ENCODE measurements around the gene SOWAHC. TPM values are rescaled to one million over a fixed set of nuclear protein-coding genes. Genes with fewer than 3 reads are reported as not detected.
A peak's percentile ranks its signal among the peaks of the same experiment; 100 is the strongest.

SOWAHC gene
- total and polyA plus RNA-seq, 2 of the 13 experiments (the other 11 are each of a cell fraction or from before 2014, with no cell fraction given) = 21.2 to 22.5 TPM

DNA sequence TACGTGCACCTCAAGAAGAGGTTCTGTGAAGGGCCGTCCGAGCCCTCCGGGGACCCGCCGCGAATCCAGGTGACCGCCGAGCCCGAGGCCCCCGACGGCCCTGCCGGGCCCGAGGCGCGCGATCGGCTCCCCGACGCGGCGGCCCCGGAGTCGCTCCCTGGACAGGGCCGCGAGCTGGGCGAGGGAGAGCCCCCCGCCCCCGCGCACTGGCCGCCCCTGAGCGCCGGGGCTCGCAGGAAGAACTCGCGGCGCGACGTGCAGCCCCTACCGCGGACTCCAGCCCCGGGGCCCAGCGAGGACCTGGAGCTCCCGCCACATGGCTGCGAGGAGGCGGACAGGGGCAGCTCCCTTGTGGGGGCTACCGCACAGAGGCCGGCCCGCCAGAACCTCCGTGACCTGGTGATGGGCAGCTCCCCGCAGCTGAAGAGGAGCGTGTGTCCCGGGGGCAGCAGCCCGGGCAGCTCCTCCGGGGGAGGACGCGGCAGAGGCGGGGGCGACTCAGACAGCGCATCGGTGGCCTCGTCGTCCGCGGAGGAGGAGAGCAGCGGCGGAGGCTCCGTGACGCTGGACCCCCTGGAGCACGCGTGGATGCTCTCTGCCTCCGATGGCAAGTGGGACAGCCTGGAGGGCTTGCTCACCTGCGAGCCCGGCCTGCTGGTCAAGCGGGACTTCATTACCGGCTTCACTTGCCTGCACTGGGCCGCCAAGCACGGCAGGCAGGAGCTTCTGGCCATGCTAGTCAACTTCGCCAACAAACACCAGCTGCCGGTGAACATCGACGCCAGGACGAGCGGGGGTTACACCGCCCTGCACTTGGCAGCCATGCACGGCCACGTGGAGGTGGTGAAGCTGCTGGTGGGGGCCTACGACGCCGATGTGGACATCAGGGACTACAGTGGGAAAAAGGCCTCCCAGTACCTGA is 812 bp downstream of the SOWAHC start (continued):
- TF ChIP-seq HMG20A (CRISPR knock-in tag; IDR thresholded peaks at IDR 0.05; ENCODE audit: borderline replicate concordance) = no peak
- peak; percentile 53; the same call in 1 of the 2 replicates for TF ChIP-seq SP4 (CRISPR knock-in tag; IDR thresholded peaks at IDR 0.05)
- no peak for TF ChIP-seq ASH2L (IDR thresholded peaks at IDR 0.05; ENCODE audit: insufficient read length, low read depth, low read length)
- TF ChIP-seq, protein P1, sequence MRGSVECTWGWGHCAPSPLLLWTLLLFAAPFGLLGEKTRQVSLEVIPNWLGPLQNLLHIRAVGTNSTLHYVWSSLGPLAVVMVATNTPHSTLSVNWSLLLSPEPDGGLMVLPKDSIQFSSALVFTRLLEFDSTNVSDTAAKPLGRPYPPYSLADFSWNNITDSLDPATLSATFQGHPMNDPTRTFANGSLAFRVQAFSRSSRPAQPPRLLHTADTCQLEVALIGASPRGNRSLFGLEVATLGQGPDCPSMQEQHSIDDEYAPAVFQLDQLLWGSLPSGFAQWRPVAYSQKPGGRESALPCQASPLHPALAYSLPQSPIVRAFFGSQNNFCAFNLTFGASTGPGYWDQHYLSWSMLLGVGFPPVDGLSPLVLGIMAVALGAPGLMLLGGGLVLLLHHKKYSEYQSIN (CRISPR knock-in tag; IDR thresholded peaks at IDR 0.05; ENCODE audit: borderline replicate concordance) = peak; percentile 31; the same call in 1 of the 2 replicates
- TF ChIP-seq, protein P2, sequence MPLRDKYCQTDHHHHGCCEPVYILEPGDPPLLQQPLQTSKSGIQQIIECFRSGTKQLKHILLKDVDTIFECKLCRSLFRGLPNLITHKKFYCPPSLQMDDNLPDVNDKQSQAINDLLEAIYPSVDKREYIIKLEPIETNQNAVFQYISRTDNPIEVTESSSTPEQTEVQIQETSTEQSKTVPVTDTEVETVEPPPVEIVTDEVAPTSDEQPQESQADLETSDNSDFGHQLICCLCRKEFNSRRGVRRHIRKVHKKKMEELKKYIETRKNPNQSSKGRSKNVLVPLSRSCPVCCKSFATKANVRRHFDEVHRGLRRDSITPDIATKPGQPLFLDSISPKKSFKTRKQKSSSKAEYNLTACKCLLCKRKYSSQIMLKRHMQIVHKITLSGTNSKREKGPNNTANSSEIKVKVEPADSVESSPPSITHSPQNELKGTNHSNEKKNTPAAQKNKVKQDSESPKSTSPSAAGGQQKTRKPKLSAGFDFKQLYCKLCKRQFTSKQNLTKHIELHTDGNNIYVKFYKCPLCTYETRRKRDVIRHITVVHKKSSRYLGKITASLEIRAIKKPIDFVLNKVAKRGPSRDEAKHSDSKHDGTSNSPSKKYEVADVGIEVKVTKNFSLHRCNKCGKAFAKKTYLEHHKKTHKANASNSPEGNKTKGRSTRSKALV (CRISPR knock-in tag; IDR thresholded peaks at IDR 0.05) = no peak
- TF ChIP-seq ZFYVE20 (CRISPR knock-in tag; IDR thresholded peaks at IDR 0.05; ENCODE audit: borderline replicate concordance, low read depth) = 0 out of 2 replicates have a peak, but pooled peaks have one; percentile 16
- TF ChIP-seq ATAD3A (CRISPR knock-in tag; IDR thresholded peaks at IDR 0.05) = no peak
- TF ChIP-seq THAP11 (CRISPR knock-in tag; IDR thresholded peaks at IDR 0.05) = 0 out of 2 replicates have a peak, but pooled peaks have one; percentile 10
- peak; percentile 97 for TF ChIP-seq ZNF343 (CRISPR knock-in tag; IDR thresholded peaks at IDR 0.05)
- peak; percentile 90 for TF ChIP-seq MYC (CRISPR knock-in tag; IDR thresholded peaks at IDR 0.05; ENCODE audit: borderline replicate concordance)
- TF ChIP-seq, protein P3, sequence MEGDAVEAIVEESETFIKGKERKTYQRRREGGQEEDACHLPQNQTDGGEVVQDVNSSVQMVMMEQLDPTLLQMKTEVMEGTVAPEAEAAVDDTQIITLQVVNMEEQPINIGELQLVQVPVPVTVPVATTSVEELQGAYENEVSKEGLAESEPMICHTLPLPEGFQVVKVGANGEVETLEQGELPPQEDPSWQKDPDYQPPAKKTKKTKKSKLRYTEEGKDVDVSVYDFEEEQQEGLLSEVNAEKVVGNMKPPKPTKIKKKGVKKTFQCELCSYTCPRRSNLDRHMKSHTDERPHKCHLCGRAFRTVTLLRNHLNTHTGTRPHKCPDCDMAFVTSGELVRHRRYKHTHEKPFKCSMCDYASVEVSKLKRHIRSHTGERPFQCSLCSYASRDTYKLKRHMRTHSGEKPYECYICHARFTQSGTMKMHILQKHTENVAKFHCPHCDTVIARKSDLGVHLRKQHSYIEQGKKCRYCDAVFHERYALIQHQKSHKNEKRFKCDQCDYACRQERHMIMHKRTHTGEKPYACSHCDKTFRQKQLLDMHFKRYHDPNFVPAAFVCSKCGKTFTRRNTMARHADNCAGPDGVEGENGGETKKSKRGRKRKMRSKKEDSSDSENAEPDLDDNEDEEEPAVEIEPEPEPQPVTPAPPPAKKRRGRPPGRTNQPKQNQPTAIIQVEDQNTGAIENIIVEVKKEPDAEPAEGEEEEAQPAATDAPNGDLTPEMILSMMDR (CRISPR knock-in tag; IDR thresholded peaks at IDR 0.05) = 0 out of 2 replicates have a peak, but pooled peaks have one; percentile 7
- no peak for TF ChIP-seq NR3C1 (CRISPR knock-in tag; IDR thresholded peaks at IDR 0.05)
- TF ChIP-seq, protein P4, sequence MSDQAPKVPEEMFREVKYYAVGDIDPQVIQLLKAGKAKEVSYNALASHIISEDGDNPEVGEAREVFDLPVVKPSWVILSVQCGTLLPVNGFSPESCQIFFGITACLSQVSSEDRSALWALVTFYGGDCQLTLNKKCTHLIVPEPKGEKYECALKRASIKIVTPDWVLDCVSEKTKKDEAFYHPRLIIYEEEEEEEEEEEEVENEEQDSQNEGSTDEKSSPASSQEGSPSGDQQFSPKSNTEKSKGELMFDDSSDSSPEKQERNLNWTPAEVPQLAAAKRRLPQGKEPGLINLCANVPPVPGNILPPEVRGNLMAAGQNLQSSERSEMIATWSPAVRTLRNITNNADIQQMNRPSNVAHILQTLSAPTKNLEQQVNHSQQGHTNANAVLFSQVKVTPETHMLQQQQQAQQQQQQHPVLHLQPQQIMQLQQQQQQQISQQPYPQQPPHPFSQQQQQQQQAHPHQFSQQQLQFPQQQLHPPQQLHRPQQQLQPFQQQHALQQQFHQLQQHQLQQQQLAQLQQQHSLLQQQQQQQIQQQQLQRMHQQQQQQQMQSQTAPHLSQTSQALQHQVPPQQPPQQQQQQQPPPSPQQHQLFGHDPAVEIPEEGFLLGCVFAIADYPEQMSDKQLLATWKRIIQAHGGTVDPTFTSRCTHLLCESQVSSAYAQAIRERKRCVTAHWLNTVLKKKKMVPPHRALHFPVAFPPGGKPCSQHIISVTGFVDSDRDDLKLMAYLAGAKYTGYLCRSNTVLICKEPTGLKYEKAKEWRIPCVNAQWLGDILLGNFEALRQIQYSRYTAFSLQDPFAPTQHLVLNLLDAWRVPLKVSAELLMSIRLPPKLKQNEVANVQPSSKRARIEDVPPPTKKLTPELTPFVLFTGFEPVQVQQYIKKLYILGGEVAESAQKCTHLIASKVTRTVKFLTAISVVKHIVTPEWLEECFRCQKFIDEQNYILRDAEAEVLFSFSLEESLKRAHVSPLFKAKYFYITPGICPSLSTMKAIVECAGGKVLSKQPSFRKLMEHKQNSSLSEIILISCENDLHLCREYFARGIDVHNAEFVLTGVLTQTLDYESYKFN (CRISPR knock-in tag; conservative IDR thresholded peaks at IDR 0.05) = no peak; the same call in 1 of the 2 replicates
- TF ChIP-seq EED (CRISPR knock-in tag; IDR thresholded peaks at IDR 0.05) = peak; percentile 14; the same call in 1 of the 2 replicates
- no peak for TF ChIP-seq EEA1 (CRISPR knock-in tag; IDR thresholded peaks at IDR 0.05; ENCODE audit: borderline replicate concordance)
- TF ChIP-seq SIX1 (CRISPR knock-in tag; IDR thresholded peaks at IDR 0.05; ENCODE audit: borderline replicate concordance) = no peak
- TF ChIP-seq CBFB (CRISPR knock-in tag; IDR thresholded peaks at IDR 0.05) = peak; percentile 79
- no peak for TF ChIP-seq GABPA (IDR thresholded peaks at IDR 0.05; ENCODE audit: low read depth, low read length)
- no peak for TF ChIP-seq GABPA (CRISPR knock-in tag; IDR thresholded peaks at IDR 0.05; ENCODE audit: low read depth)
- peak; percentile 11; the same call in 1 of the 2 replicates for TF ChIP-seq STAG1 (CRISPR knock-in tag; IDR thresholded peaks at IDR 0.05)
